OCI-LY1 (cell line): ENCODE data around the gene TEX14.

Source experiments
- H2AFZ ChIP-seq: fragments of 200-600 bp; sonication (generic), shearing (Covaris generic); 2 replicates; pipeline ENCODE4 v1.6.0; 2014; ENCODE audit warnings: antibody characterized with exemption, mild to moderate bottlenecking, low read length
- H3F3A ChIP-seq: fragments of 200-600 bp; sonication (generic), shearing (Covaris generic); 2 replicates; pipeline ENCODE4 v1.6.0; 2014; ENCODE audit warnings: mild to moderate bottlenecking, antibody characterized with exemption, low read length, moderate library complexity; ENCODE audit not compliant: insufficient read depth
- H3K27ac ChIP-seq: fragments of 200-600 bp; sonication (generic); 2 replicates; pipeline ENCODE4 v1.5.1; 2014; ENCODE audit warnings: low read length, mixed run types, mild to moderate bottlenecking, low read depth; ENCODE audit not compliant: poor library complexity, severe bottlenecking
- H3K27me3 ChIP-seq: fragments of 200-600 bp; sonication (generic); 2 replicates; pipeline ENCODE4 v1.6.0; 2014; ENCODE audit warnings: antibody characterized with exemption, mild to moderate bottlenecking, low read length, moderate library complexity; ENCODE audit not compliant: insufficient read depth
- H3K36me3 ChIP-seq: fragments of 200-600 bp; sonication (generic); 2 replicates; pipeline ENCODE4 v1.6.1; 2014; ENCODE audit warnings: mild to moderate bottlenecking, antibody characterized with exemption, low read length, moderate library complexity, mixed read lengths; ENCODE audit not compliant: insufficient read depth
- H3K4me1 ChIP-seq: fragments of 200-600 bp; sonication (generic); 2 replicates; pipeline ENCODE4 v1.5.1; 2014; ENCODE audit warnings: mild to moderate bottlenecking, low read length, moderate library complexity; ENCODE audit not compliant: insufficient read depth, severe bottlenecking
- H3K4me2 ChIP-seq: fragments of 200-600 bp; sonication (generic), shearing (Covaris generic); 2 replicates; pipeline ENCODE4 v1.6.1; 2014; ENCODE audit warnings: low read length
- H3K4me3 ChIP-seq: fragments of 200-600 bp; sonication (generic); 2 replicates; pipeline ENCODE4 v1.5.1; 2014; ENCODE audit warnings: low read length, low read depth, mild to moderate bottlenecking, mixed read lengths; ENCODE audit not compliant: poor library complexity, severe bottlenecking
- H3K79me2 ChIP-seq: fragments of 200-600 bp; shearing (Covaris generic); 2 replicates; pipeline ENCODE4 v1.6.1; 2016; ENCODE audit warnings: mixed run types, low read length, mixed read lengths; ENCODE audit not compliant: insufficient read depth
- H3K9ac ChIP-seq: fragments of 200-600 bp; sonication (generic), shearing (Covaris generic); 2 replicates; pipeline ENCODE4 v1.6.1; 2014; ENCODE audit warnings: mild to moderate bottlenecking, low read length, mixed read lengths
- H3K9me2 ChIP-seq: fragments of 200-600 bp; sonication (generic), shearing (Covaris generic); 2 replicates; pipeline ENCODE4 v1.6.1; 2014; ENCODE audit warnings: low read depth, mild to moderate bottlenecking, low read length, mixed read lengths
- H3K9me3 ChIP-seq: fragments of 200-600 bp; shearing (Covaris generic); 2 replicates; pipeline ENCODE4 v1.6.1; 2014; ENCODE audit warnings: low read length, mixed read lengths
- H4K20me1 ChIP-seq: fragments of 200-600 bp; sonication (generic), shearing (Covaris generic); 2 replicates; pipeline ENCODE4 v1.6.0; 2016; ENCODE audit warnings: mild to moderate bottlenecking, low read length; ENCODE audit not compliant: insufficient read depth
- EZH2 ChIP-seq: fragments of 200-600 bp; sonication (generic), shearing (Covaris generic); IDR thresholded peaks from 2 replicates; pipeline ENCODE4 v1.8.0; 2017; ENCODE audit warnings: borderline replicate concordance, mixed run types, mild to moderate bottlenecking, antibody characterized with exemption, low read length, moderate library complexity, mixed read lengths
- TF ChIP-seq, protein P1 (sequence below): fragments of 200-600 bp; sonication (generic), shearing (Covaris generic); IDR thresholded peaks from 2 replicates; pipeline ENCODE4 v1.5.1; 2017; ENCODE audit warnings: mild to moderate bottlenecking, antibody characterized with exemption, low read length, moderate library complexity, mixed read lengths

The TEX14 gene

DNA sequence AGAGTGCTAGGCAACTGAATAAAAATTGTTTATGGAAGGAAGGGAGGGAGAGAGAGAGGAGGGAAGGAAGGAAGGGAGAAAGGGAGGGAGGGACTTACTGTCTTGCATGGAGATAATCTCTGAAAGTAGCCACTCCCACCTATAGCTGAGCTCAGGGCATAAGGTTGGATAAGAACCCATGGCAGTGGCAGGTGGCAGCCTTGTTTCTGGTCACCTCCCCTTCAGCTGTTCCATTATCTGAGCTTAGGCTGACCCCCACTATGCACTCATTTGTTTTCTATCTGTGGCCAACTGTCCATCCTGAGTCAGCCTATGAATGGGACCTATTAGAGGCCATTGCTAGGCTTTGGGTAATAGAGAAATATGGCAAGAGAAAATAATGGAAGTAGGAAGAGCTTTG lies 152.1 kb downstream of the TEX14 start:
- Histone ChIP-seq H3K4me1 (no peaks in the 10 kb centered on the region), H2AFZ (no peak overlapping the region), H3F3A (no peaks in the 10 kb centered on the region), H4K20me1 (no peaks in the 10 kb centered on the region), H3K4me3 (no peak overlapping the region), H3K36me3 (no peaks in the 10 kb centered on the region), H3K9me2 (no peaks in the 10 kb centered on the region), H3K27me3 (peaks cover 9% of the 10 kb centered on the region; the same call in 1 of the 2 replicates), H3K27ac (no peak overlapping the region), H3K9ac (no peak overlapping the region), H3K4me2 (no peak overlapping the region), H3K79me2 (no peaks in the 10 kb centered on the region), H3K9me3 (no peaks in the 10 kb centered on the region)
- no peak for TF ChIP-seq EZH2
- TF ChIP-seq, protein P1, sequence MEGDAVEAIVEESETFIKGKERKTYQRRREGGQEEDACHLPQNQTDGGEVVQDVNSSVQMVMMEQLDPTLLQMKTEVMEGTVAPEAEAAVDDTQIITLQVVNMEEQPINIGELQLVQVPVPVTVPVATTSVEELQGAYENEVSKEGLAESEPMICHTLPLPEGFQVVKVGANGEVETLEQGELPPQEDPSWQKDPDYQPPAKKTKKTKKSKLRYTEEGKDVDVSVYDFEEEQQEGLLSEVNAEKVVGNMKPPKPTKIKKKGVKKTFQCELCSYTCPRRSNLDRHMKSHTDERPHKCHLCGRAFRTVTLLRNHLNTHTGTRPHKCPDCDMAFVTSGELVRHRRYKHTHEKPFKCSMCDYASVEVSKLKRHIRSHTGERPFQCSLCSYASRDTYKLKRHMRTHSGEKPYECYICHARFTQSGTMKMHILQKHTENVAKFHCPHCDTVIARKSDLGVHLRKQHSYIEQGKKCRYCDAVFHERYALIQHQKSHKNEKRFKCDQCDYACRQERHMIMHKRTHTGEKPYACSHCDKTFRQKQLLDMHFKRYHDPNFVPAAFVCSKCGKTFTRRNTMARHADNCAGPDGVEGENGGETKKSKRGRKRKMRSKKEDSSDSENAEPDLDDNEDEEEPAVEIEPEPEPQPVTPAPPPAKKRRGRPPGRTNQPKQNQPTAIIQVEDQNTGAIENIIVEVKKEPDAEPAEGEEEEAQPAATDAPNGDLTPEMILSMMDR: no peak

DNA sequence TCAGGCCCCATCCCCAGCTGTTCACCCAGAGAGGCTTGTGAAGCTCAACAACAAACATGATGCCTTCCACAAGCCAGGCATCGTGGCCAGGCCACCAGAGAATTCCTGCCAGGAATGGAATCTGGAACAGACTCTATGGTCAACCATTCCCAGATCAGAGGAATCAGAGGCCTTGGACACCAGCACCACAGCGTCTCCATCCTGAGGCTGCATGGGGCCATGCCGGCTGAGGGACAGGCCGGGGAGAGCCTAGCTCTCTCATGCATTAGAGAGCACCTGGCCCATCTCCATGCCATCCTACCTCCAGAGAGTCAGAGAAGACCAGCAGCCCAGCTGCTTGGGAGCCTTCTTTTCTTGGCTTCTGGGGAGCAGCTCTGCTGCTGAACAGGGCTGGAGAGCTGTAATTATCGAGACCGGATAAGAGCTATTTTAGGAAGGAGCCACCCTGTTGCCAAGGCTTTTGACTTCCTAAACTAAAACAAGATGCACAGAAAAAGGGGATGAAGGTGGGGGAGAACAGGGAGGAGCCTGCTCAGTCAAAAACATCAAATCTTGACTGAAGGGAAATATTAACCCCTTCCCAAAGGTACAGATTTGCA lies 152.9 kb downstream of the TEX14 start:
- no peaks in the 10 kb centered on the region for H3F3A ChIP-seq
- H3K27ac ChIP-seq: no peak overlapping the region
- H3K4me3 ChIP-seq: no peak overlapping the region
- no peaks in the 10 kb centered on the region for H3K36me3 ChIP-seq
- TF ChIP-seq, protein P1: no peak
- TF ChIP-seq EZH2: no peak
- H3K27me3 ChIP-seq: peaks cover 12% of the 10 kb centered on the region
- H2AFZ ChIP-seq: no peak overlapping the region
- H3K4me2 ChIP-seq: no peak overlapping the region
- H3K4me1 ChIP-seq: no peaks in the 10 kb centered on the region
- no peaks in the 10 kb centered on the region for H3K9me2 ChIP-seq
- no peaks in the 10 kb centered on the region for H3K9me3 ChIP-seq
- no peaks in the 10 kb centered on the region for H3K79me2 ChIP-seq
- H4K20me1 ChIP-seq: no peaks in the 10 kb centered on the region
- H3K9ac ChIP-seq: no peak overlapping the region

DNA sequence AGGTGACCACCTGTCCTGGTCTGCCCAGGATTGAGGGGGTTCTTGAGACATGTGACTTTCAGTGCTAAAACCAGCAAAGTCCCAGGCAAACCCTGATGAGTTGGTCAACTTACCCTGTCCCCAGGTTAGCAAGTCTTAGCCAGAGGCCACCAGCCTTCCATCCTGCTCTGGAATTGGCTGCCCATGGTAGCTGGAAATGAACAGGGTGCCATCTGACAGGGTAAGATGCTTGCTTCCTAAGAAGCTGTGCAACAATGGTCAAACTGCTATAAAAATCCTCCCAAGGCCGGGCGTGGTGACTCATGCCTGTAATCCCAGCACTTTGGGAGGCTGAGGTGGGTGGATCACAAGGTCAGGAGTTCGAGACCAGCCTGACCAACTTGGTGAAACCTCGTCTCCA lies 154.6 kb downstream of the TEX14 start:
- Histone ChIP-seq H3K4me1 (no peaks in the 10 kb centered on the region), H3K9ac (no peak overlapping the region), H3K9me3 (no peaks in the 10 kb centered on the region), H3K4me2 (no peak overlapping the region), H3K36me3 (no peaks in the 10 kb centered on the region), H3F3A (no peaks in the 10 kb centered on the region), H2AFZ (no peak overlapping the region), H3K27ac (no peak overlapping the region), H4K20me1 (no peaks in the 10 kb centered on the region), H3K79me2 (no peaks in the 10 kb centered on the region), H3K27me3 (peaks cover 13% of the 10 kb centered on the region), H3K4me3 (no peak overlapping the region), H3K9me2 (no peaks in the 10 kb centered on the region)
- TF ChIP-seq EZH2: no peak
- TF ChIP-seq, protein P1: no peak
